MM.1S (cell line): ENCODE measurements around the gene HCN1.
"Not testable (repeated sequence)": the region's sequence is repeated elsewhere in the genome, so short reads cannot be mapped to it uniquely, and the experiment has no call there.

Experiments used
- DNase-seq: peaks from one replicate; pipeline ENCODE4 v3.0.0-alpha.2; 2015
- H2AFZ ChIP-seq: fragments of 300-600 bp; sonication (generic); 2 replicates; pipeline ENCODE4 v1.6.0; 2016; ENCODE audit warnings: antibody characterized with exemption, low read length
- H3F3A ChIP-seq: fragments of 300-600 bp; sonication (generic); 2 replicates; pipeline ENCODE4 v1.6.1; 2016; ENCODE audit warnings: mild to moderate bottlenecking, antibody characterized with exemption, low read length, moderate library complexity, mixed read lengths; ENCODE audit not compliant: insufficient read depth
- H3K27ac ChIP-seq: fragments of 300-600 bp; sonication (generic); 2 replicates; pipeline ENCODE4 v1.5.1; 2016; ENCODE audit warnings: mild to moderate bottlenecking, low read length
- H3K27me3 ChIP-seq: fragments of 300-600 bp; sonication (generic); replicated peaks from 2 replicates; pipeline ENCODE4 v1.6.0; 2016; ENCODE audit warnings: low read length; ENCODE audit not compliant: insufficient read depth
- H3K36me3 ChIP-seq: fragments of 300-600 bp; sonication (generic); replicated peaks from 2 replicates; pipeline ENCODE4 v1.6.1; 2016; ENCODE audit warnings: mild to moderate bottlenecking, low read length, mixed read lengths; ENCODE audit not compliant: insufficient read depth
- H3K4me1 ChIP-seq: fragments of 300-600 bp; sonication (generic); 2 replicates; pipeline ENCODE4 v1.6.1; 2016; ENCODE audit warnings: low read length, mixed read lengths
- H3K4me2 ChIP-seq: fragments of 300-600 bp; sonication (generic); 2 replicates; pipeline ENCODE4 v1.6.0; 2016; ENCODE audit warnings: low read depth, low read length
- H3K4me3 ChIP-seq: fragments of 300-600 bp; sonication (generic); 2 replicates; pipeline ENCODE4 v1.5.1; 2016; ENCODE audit warnings: low read length, mixed read lengths
- H3K79me2 ChIP-seq: fragments of 300-600 bp; sonication (generic); 2 replicates; pipeline ENCODE4 v1.6.1; 2016; ENCODE audit warnings: mixed run types, low read length, mixed read lengths
- H3K9ac ChIP-seq: fragments of 300-600 bp; sonication (generic); 2 replicates; pipeline ENCODE4 v1.6.1; 2016; ENCODE audit warnings: low read length, mixed read lengths
- H3K9me2 ChIP-seq: fragments of 300-600 bp; sonication (generic); replicated peaks from 2 replicates; pipeline ENCODE4 v1.6.1; 2016; ENCODE audit warnings: mild to moderate bottlenecking, low read length, mixed read lengths; ENCODE audit not compliant: insufficient read depth
- H3K9me3 ChIP-seq: fragments of 300-600 bp; sonication (generic); replicated peaks from 2 replicates; pipeline ENCODE4 v1.6.1; 2016; ENCODE audit warnings: mild to moderate bottlenecking, low read length, mixed read lengths; ENCODE audit not compliant: insufficient read depth
- H4K20me1 ChIP-seq: fragments of 300-600 bp; sonication (generic); 2 replicates; pipeline ENCODE4 v1.6.1; 2016; ENCODE audit warnings: mild to moderate bottlenecking, low read length, moderate library complexity, mixed read lengths; ENCODE audit not compliant: insufficient read depth
- CTCF ChIP-seq: fragments of 300-600 bp; sonication (generic); IDR thresholded peaks from 2 replicates; pipeline ENCODE4 v1.5.1; 2016; ENCODE audit warnings: antibody characterized with exemption, low read length, mixed read lengths
- EZH2 ChIP-seq: fragments of 300-600 bp; sonication (generic); optimal IDR thresholded peaks from 2 replicates; pipeline ENCODE3; 2017; ENCODE audit warnings: low read depth, mild to moderate bottlenecking, antibody characterized with exemption, low read length, mixed read lengths
- EZH2phosphoT487 ChIP-seq: fragments of 300-600 bp; sonication (generic); IDR thresholded peaks from 2 replicates; pipeline ENCODE4 v1.6.1; 2018; ENCODE audit warnings: antibody characterized with exemption, low read length

The HCN1 gene

GRCh38 chr5:45601424-45601823, 94.8 kb downstream of the HCN1 start:
- H4K20me1 ChIP-seq: no peaks in the 10 kb centered on the region
- no peaks in the 10 kb centered on the region for H3K36me3 ChIP-seq
- no peak overlapping the region for H3K4me3 ChIP-seq
- no peak overlapping the region for H2AFZ ChIP-seq
- no peak overlapping the region for H3K9ac ChIP-seq
- no peak for DNase-seq
- H3K79me2 ChIP-seq: no peaks in the 10 kb centered on the region
- no peak overlapping the region for H3K4me2 ChIP-seq
- H3K27ac ChIP-seq: no peak overlapping the region
- H3K27me3 ChIP-seq: no peaks in the 10 kb centered on the region
- H3K9me3 ChIP-seq: no peaks in the 10 kb centered on the region
- H3F3A ChIP-seq: no peaks in the 10 kb centered on the region
- TF ChIP-seq CTCF (no peak), EZH2phosphoT487 (no peak), EZH2 (no peak)
- H3K4me1 ChIP-seq: no peaks in the 10 kb centered on the region
- H3K9me2 ChIP-seq: no peaks in the 10 kb centered on the region

- DNase-seq: no peak
- Histone ChIP-seq H3K79me2 (no peaks in the 10 kb centered on the region), H4K20me1 (no peaks in the 10 kb centered on the region), H2AFZ (no peak overlapping the region), H3K36me3 (no peaks in the 10 kb centered on the region), H3K27ac (no peak overlapping the region), H3K9me2 (no peaks in the 10 kb centered on the region), H3F3A (no peaks in the 10 kb centered on the region), H3K4me1 (no peaks in the 10 kb centered on the region), H3K4me2 (no peak overlapping the region), H3K9ac (no peak overlapping the region), H3K9me3 (no peaks in the 10 kb centered on the region), H3K27me3 (no peaks in the 10 kb centered on the region), H3K4me3 (no peak overlapping the region)
- TF ChIP-seq EZH2 (no peak), EZH2phosphoT487 (no peak), CTCF (no peak)
Observed at GRCh38 chr5:45596320-45596719, 99.9 kb downstream of the HCN1 start.

GRCh38 chr5:45586001-45586400, 110.2 kb downstream of the HCN1 start:
- not testable (repeated sequence) for H3F3A ChIP-seq, DNase-seq, H3K36me3 ChIP-seq, H3K27me3 ChIP-seq, H3K9ac ChIP-seq, H3K79me2 ChIP-seq, H2AFZ ChIP-seq, H3K27ac ChIP-seq, H3K4me3 ChIP-seq, H4K20me1 ChIP-seq, H3K9me2 ChIP-seq, H3K9me3 ChIP-seq, H3K4me1 ChIP-seq, H3K4me2 ChIP-seq

GRCh38 chr5:45578270-45578669, 117.9 kb downstream of the HCN1 start:
- H3K4me3 ChIP-seq: no peak overlapping the region
- no peak for DNase-seq
- no peak for TF ChIP-seq CTCF
- TF ChIP-seq EZH2: no peak
- TF ChIP-seq EZH2phosphoT487: no peak
- no peak overlapping the region for H3K27ac ChIP-seq
- H4K20me1 ChIP-seq: no peaks in the 10 kb centered on the region
- H3K4me2 ChIP-seq: no peak overlapping the region
- no peaks in the 10 kb centered on the region for H3K36me3 ChIP-seq
- no peak overlapping the region for H3K9ac ChIP-seq
- H3K79me2 ChIP-seq: no peaks in the 10 kb centered on the region
- no peaks in the 10 kb centered on the region for H3K4me1 ChIP-seq
- H3K9me3 ChIP-seq: no peaks in the 10 kb centered on the region
- H2AFZ ChIP-seq: no peak overlapping the region
- no peaks in the 10 kb centered on the region for H3K9me2 ChIP-seq
- no peaks in the 10 kb centered on the region for H3F3A ChIP-seq
- no peaks in the 10 kb centered on the region for H3K27me3 ChIP-seq
